Activated naive CD8-positive, alpha-beta T cell treated with anti-CD3 and anti-CD28 coated beads for 36 hours (primary cell): Measurements from ENCODE around the gene FBXL13. TPM values are rescaled to one million over a fixed set of nuclear protein-coding genes. Genes with fewer than 3 reads are reported as not detected.
A peak's percentile ranks its signal among the peaks of the same experiment; 100 is the strongest.

ENCODE experiments used
- DNase-seq: peaks from one replicate; pipeline ENCODE4 v3.0.0; 2021
- H3K27ac Mint-ChIP-seq: one replicate; pipeline ENCODE4 v1.8.0; 2022; ENCODE audit warnings: mild to moderate bottlenecking, moderate library complexity, mixed read lengths
- H3K27me3 Mint-ChIP-seq: one replicate; pipeline ENCODE4 v1.8.0; 2022; ENCODE audit warnings: mild to moderate bottlenecking, mixed read lengths
- H3K36me3 Mint-ChIP-seq: one replicate; pipeline ENCODE4 v1.8.0; 2021; ENCODE audit warnings: mild to moderate bottlenecking, mixed read lengths
- H3K4me1 Mint-ChIP-seq: one replicate; pipeline ENCODE4 v1.8.0; 2021; ENCODE audit warnings: mixed read lengths
- H3K4me3 Mint-ChIP-seq: one replicate; pipeline ENCODE4 v1.8.0; 2022; ENCODE audit warnings: mild to moderate bottlenecking, moderate library complexity, mixed read lengths
- H3K9me3 Mint-ChIP-seq: one replicate; pipeline ENCODE4 v1.8.0; 2022; ENCODE audit warnings: mixed read lengths
- total RNA-seq, 2 experiments: library from RNA; stranded (reverse); gene quantifications; one replicate each; pipeline ENCODE4 v1.2.3, GENCODE V29; 2021

FBXL13 gene
- total RNA-seq, 2 experiments from 2014 or later = 0.78 to 0.82 TPM

GRCh38 chr7:102883098-102883860, 191.3 kb downstream of the FBXL13 start:
- no peak overlapping the region for H3K4me3 Mint-ChIP-seq
- H3K36me3 Mint-ChIP-seq = no peaks in the 10 kb centered on the region
- H3K4me1 Mint-ChIP-seq = no peaks in the 10 kb centered on the region
- no peak for DNase-seq
- no peaks in the 10 kb centered on the region for H3K27me3 Mint-ChIP-seq
- H3K27ac Mint-ChIP-seq = no peak overlapping the region
- no peaks in the 10 kb centered on the region for H3K9me3 Mint-ChIP-seq

- Mint-ChIP-seq H3K27ac (no peak overlapping the region), H3K4me3 (no peak overlapping the region), H3K9me3 (no peaks in the 10 kb centered on the region), H3K4me1 (peaks cover 13% of the 10 kb centered on the region), H3K36me3 (no peaks in the 10 kb centered on the region), H3K27me3 (no peaks in the 10 kb centered on the region)
- peak; percentile 30 for DNase-seq
Observed at GRCh38 chr7:102875700-102876295, 198.8 kb downstream of the FBXL13 start.

- Mint-ChIP-seq H3K36me3 (peaks cover 2% of the 10 kb centered on the region), H3K27me3 (no peaks in the 10 kb centered on the region), H3K4me3 (no peak overlapping the region), H3K4me1 (peaks cover 13% of the 10 kb centered on the region), H3K27ac (no peak overlapping the region), H3K9me3 (no peaks in the 10 kb centered on the region)
- no peak for DNase-seq
Observed at GRCh38 chr7:102874966-102875365, 199.6 kb downstream of the FBXL13 start.

GRCh38 chr7:102874166-102874829, 200.3 kb downstream of the FBXL13 start:
- Mint-ChIP-seq H3K9me3 (no peaks in the 10 kb centered on the region), H3K27me3 (no peaks in the 10 kb centered on the region), H3K4me3 (no peak overlapping the region), H3K4me1 (peaks cover 13% of the 10 kb centered on the region), H3K27ac (no peak overlapping the region), H3K36me3 (peaks cover 2% of the 10 kb centered on the region)
- no peak for DNase-seq

- H3K9me3 Mint-ChIP-seq = no peaks in the 10 kb centered on the region
- peaks cover 2% of the 10 kb centered on the region for H3K36me3 Mint-ChIP-seq
- no peak for DNase-seq
- H3K27me3 Mint-ChIP-seq = no peaks in the 10 kb centered on the region
- peaks cover 13% of the 10 kb centered on the region for H3K4me1 Mint-ChIP-seq
- no peak overlapping the region for H3K4me3 Mint-ChIP-seq
- H3K27ac Mint-ChIP-seq = no peak overlapping the region
Observed at GRCh38 chr7:102873470-102874165, 201.0 kb downstream of the FBXL13 start.

- no peak for DNase-seq
- no peaks in the 10 kb centered on the region for H3K9me3 Mint-ChIP-seq
- H3K36me3 Mint-ChIP-seq = peaks cover 2% of the 10 kb centered on the region
- no peaks in the 10 kb centered on the region for H3K27me3 Mint-ChIP-seq
- H3K4me3 Mint-ChIP-seq = no peak overlapping the region
- peaks cover 13% of the 10 kb centered on the region for H3K4me1 Mint-ChIP-seq
- H3K27ac Mint-ChIP-seq = no peak overlapping the region
Observed at GRCh38 chr7:102872460-102872859, 202.1 kb downstream of the FBXL13 start.

- H3K4me3 Mint-ChIP-seq = no peak overlapping the region
- DNase-seq = no peak
- peaks cover 3% of the 10 kb centered on the region for H3K36me3 Mint-ChIP-seq
- H3K4me1 Mint-ChIP-seq = peaks cover 2% of the 10 kb centered on the region
- H3K27me3 Mint-ChIP-seq = no peaks in the 10 kb centered on the region
- no peak overlapping the region for H3K27ac Mint-ChIP-seq
- H3K9me3 Mint-ChIP-seq = no peaks in the 10 kb centered on the region
Observed at GRCh38 chr7:102869195-102869594, 205.4 kb downstream of the FBXL13 start.

GRCh38 chr7:102866535-102867215, 207.9 kb downstream of the FBXL13 start:
- peaks cover 3% of the 10 kb centered on the region for H3K36me3 Mint-ChIP-seq
- H3K4me3 Mint-ChIP-seq = no peak overlapping the region
- no peaks in the 10 kb centered on the region for H3K9me3 Mint-ChIP-seq
- no peaks in the 10 kb centered on the region for H3K4me1 Mint-ChIP-seq
- DNase-seq = no peak
- no peaks in the 10 kb centered on the region for H3K27me3 Mint-ChIP-seq
- H3K27ac Mint-ChIP-seq = no peak overlapping the region

GRCh38 chr7:102864958-102865357, 209.6 kb downstream of the FBXL13 start:
- Mint-ChIP-seq H3K36me3 (peaks cover 2% of the 10 kb centered on the region), H3K9me3 (no peaks in the 10 kb centered on the region), H3K27ac (no peak overlapping the region), H3K27me3 (no peaks in the 10 kb centered on the region), H3K4me3 (no peak overlapping the region), H3K4me1 (no peaks in the 10 kb centered on the region)
- no peak for DNase-seq

GRCh38 chr7:102860351-102860811, 214.2 kb downstream of the FBXL13 start:
- Mint-ChIP-seq H3K27me3 (no peaks in the 10 kb centered on the region), H3K9me3 (no peaks in the 10 kb centered on the region), H3K27ac (no peak overlapping the region), H3K4me1 (no peaks in the 10 kb centered on the region), H3K36me3 (no peaks in the 10 kb centered on the region), H3K4me3 (no peak overlapping the region)
- DNase-seq = no peak

- Mint-ChIP-seq H3K9me3 (no peaks in the 10 kb centered on the region), H3K4me3 (no peak overlapping the region), H3K4me1 (no peaks in the 10 kb centered on the region), H3K36me3 (no peaks in the 10 kb centered on the region), H3K27ac (no peak overlapping the region), H3K27me3 (no peaks in the 10 kb centered on the region)
- DNase-seq = no peak
Observed at GRCh38 chr7:102859799-102860125, 214.8 kb downstream of the FBXL13 start.

- Mint-ChIP-seq H3K36me3 (no peaks in the 10 kb centered on the region), H3K4me1 (no peaks in the 10 kb centered on the region), H3K27ac (no peak overlapping the region), H3K4me3 (no peak overlapping the region), H3K27me3 (no peaks in the 10 kb centered on the region), H3K9me3 (no peaks in the 10 kb centered on the region)
- DNase-seq = no peak
Observed at GRCh38 chr7:102859084-102859798, 215.4 kb downstream of the FBXL13 start.

- Mint-ChIP-seq H3K4me1 (no peaks in the 10 kb centered on the region), H3K4me3 (no peak overlapping the region), H3K27ac (no peak overlapping the region), H3K36me3 (peaks cover 16% of the 10 kb centered on the region), H3K27me3 (no peaks in the 10 kb centered on the region), H3K9me3 (peaks cover 8% of the 10 kb centered on the region)
- DNase-seq = no peak
Observed at GRCh38 chr7:102856036-102856435, 218.6 kb downstream of the FBXL13 start.

- DNase-seq = no peak
- Mint-ChIP-seq H3K36me3 (peaks cover 18% of the 10 kb centered on the region), H3K4me1 (no peaks in the 10 kb centered on the region), H3K4me3 (no peak overlapping the region), H3K27me3 (no peaks in the 10 kb centered on the region), H3K27ac (no peak overlapping the region), H3K9me3 (peaks cover 8% of the 10 kb centered on the region)
Observed at GRCh38 chr7:102849538-102849937, 225.1 kb downstream of the FBXL13 start.
